Testis (tissue), 3 donors: ENCODE data around the gene VGLL4. TPM values are rescaled to one million over a fixed set of nuclear protein-coding genes. Genes with fewer than 3 reads are reported as not detected.

Source experiments
- DNase-seq: peaks from one replicate; pipeline ENCODE4 v3.0.0-alpha.2; 2019
- H3K27ac ChIP-seq, 2 donors: fragments of 200-600 bp; sonication (generic); one replicate each; pipeline ENCODE4 v1.5.1; 2019
- H3K27me3 ChIP-seq: fragments of 200-600 bp; sonication (generic); one replicate; pipeline ENCODE4 v1.5.1; 2019
- H3K36me3 ChIP-seq: fragments of 200-600 bp; sonication (generic); one replicate; pipeline ENCODE4 v1.5.1; 2017; ENCODE audit warnings: low read depth; ENCODE audit errors: missing control alignments
- H3K4me1 ChIP-seq: fragments of 200-600 bp; sonication (generic); one replicate; pipeline ENCODE4 v1.5.1; 2019
- H3K4me3 ChIP-seq, 2 donors: fragments of 200-600 bp; sonication (generic); one replicate each; pipeline ENCODE4 v1.5.1; 2017 to 2019
- H3K9me3 ChIP-seq: fragments of 200-600 bp; sonication (generic); one replicate; pipeline ENCODE4 v1.5.1; 2017
- CTCF ChIP-seq, 3 experiments: fragments of 450-650 bp in 2 of 3; fragments of 200-600 bp in 1 of 3; sonication (generic) in 1 of 3; IDR thresholded peaks; one replicate each; pipeline ENCODE4 v1.5.1; 2016 to 2019; ENCODE audit warnings: antibody characterized with exemption in 3 of 3, mild to moderate bottlenecking in 2 of 3, moderate library complexity in 1 of 3
- POLR2A ChIP-seq: fragments of 450-650 bp; IDR thresholded peaks from one replicate; pipeline ENCODE4 v1.6.1; 2017; ENCODE audit warnings: antibody characterized with exemption, mild to moderate bottlenecking, moderate library complexity
- WGBS, 2 donors: methylation state at CpG; one replicate each; pipeline ENCODE4 v1.1.5; 2018; 5-methylcytosine and 5-hydroxymethylcytosine counted together
- intact Hi-C: fragments of 100-400 bp; cut with DNase I; formaldehyde crosslinking; loops from one replicate; pipeline ENCODE4 v1.15.1; 2023; ENCODE audit warnings: low total_unique reads
- polyA plus RNA-seq: library from polyadenylated mRNA; stranded (reverse); fragments of 350-450 nt; fragmentation: Illumina TruSeq; extraction: RNeasy Lipid Tissue Mini Kit (QIAGEN cat#74804); gene quantifications from one replicate; pipeline ENCODE4 v1.2.3, GENCODE V29; 2014; ENCODE audit warnings: low read depth, low replicate concordance; ENCODE audit not compliant: insufficient read depth
- total RNA-seq, 2 donors: library from RNA; depleted of rRNA; stranded (reverse); fragments of >200 nt; gene quantifications; one replicate each; pipeline ENCODE4 v1.2.3, GENCODE V29; 2016

Gene VGLL4
- total and polyA plus RNA-seq, 3 donors from 2014 or later: 72.9 to 209 (median 169) TPM

DNA sequence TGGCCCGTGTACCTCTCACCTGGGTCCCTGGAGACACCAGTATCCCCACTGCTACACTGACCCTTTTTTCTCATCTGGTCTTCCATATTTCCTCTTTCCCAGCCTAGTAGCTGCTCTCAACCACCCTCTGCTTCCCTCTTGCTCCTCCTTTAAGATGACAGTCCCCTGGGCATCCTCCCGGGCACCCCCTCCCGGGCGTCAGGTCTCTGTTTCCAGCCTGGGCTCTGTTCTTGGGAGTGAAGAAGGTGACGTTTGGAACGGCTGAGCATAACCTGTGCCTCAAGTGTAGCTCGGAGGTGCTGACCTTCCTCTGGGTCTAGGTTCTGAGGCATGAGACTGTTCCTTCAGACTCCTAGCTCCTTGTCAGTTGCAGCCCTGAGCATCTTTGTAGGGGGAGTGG is 101.2 kb downstream of the VGLL4 start:
- peaks cover 12% of the 10 kb centered on the region for H3K4me1 ChIP-seq
- no peak for TF ChIP-seq POLR2A
- no peaks in the 10 kb centered on the region for H3K9me3 ChIP-seq
- intact Hi-C loops: no loop called here
- H3K36me3 ChIP-seq: no peaks in the 10 kb centered on the region
- H3K27me3 ChIP-seq: no peaks in the 10 kb centered on the region
- 90 to 91% methylated on average over 7 of the region's 7 CpGs for WGBS, 2 donors
- no peak overlapping the region for H3K27ac ChIP-seq
- H3K4me3 ChIP-seq: no peak overlapping the region
- DNase-seq: no peak

DNA sequence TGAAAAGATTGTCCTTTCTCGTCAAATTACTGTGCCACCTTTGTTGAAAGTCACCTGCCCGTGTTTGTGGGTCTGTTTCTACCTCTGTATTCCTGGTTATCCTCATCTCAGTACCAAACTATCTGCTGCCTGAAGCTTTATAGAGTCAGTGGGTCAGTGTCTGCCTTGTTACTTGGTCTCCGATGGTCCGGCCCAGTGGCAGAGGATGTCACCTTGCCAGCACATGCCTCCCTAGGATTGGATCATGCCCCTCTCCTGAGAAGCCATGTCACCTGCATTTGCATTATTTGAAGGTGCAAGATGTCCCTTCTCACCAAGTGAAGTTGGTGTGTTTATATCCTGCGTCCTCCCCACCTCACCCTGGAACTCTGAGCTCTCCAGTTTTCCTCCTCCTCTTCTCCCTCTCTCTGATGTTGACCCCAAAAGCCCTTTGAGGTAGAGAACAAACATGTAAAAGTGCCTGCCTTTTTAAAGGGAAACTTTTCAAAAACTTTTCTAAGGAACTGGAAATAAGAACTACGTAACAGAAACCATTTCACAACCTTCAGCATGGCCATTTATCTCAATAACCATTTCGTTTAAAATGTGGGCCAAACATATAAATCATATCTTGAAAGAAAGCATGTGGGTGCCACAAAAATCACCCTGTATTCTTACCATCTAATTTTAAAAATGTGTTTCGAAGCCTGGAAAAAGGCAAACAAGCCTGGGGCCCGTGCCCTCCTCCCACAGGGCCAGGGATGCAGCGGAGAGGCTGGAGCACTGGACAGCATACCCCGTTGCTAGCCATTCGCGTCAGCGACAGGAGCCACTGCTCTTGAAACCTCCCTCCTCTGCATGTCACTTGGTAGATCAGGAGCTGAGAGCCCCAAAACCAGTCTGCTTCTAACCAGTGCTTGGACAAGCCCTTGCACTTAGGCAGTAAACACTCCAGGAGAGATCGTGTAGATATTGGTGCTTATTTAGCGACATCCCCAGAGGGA is 102.1 kb downstream of the VGLL4 start:
- no peak overlapping the region for H3K27ac ChIP-seq
- no peak for DNase-seq
- no peaks in the 10 kb centered on the region for H3K27me3 ChIP-seq
- no peak for TF ChIP-seq CTCF (IDR thresholded peaks at IDR 0.05)
- TF ChIP-seq POLR2A: no peak
- peaks cover 12% of the 10 kb centered on the region for H3K4me1 ChIP-seq
- 88 to 89% methylated on average over 16 of the region's 16 CpGs for WGBS, 2 donors
- H3K9me3 ChIP-seq: no peaks in the 10 kb centered on the region
- intact Hi-C loops: no loop called here
- no peak overlapping the region for H3K4me3 ChIP-seq
- no peaks in the 10 kb centered on the region for H3K36me3 ChIP-seq

- intact Hi-C loops: no loop called here
- TF ChIP-seq POLR2A: no peak
- no peak for TF ChIP-seq CTCF (IDR thresholded peaks at IDR 0.05)
- Histone ChIP-seq H3K27me3 (no peaks in the 10 kb centered on the region), H3K9me3 (no peaks in the 10 kb centered on the region), H3K4me1 (peaks cover 12% of the 10 kb centered on the region), H3K36me3 (no peaks in the 10 kb centered on the region), H3K27ac (no peak overlapping the region), H3K4me3 (no peak overlapping the region)
- DNase-seq: no peak
- WGBS, 2 donors: 94 to 97% methylated on average over 14 of the region's 14 CpGs
Measured at GRCh38 chr3:11539677-11540076, 104.0 kb downstream of the VGLL4 start.

GRCh38 chr3:11539218-11539617 is 104.5 kb downstream of the VGLL4 start:
- Histone ChIP-seq H3K27ac (no peak overlapping the region), H3K9me3 (no peaks in the 10 kb centered on the region), H3K4me1 (peaks cover 12% of the 10 kb centered on the region), H3K36me3 (no peaks in the 10 kb centered on the region), H3K4me3 (no peak overlapping the region), H3K27me3 (no peaks in the 10 kb centered on the region)
- TF ChIP-seq POLR2A: no peak
- TF ChIP-seq CTCF (IDR thresholded peaks at IDR 0.05): no peak
- WGBS, 2 donors: 88 to 98% methylated on average over 5 of the region's 5 CpGs
- intact Hi-C loops: no loop called here
- DNase-seq: no peak

DNA sequence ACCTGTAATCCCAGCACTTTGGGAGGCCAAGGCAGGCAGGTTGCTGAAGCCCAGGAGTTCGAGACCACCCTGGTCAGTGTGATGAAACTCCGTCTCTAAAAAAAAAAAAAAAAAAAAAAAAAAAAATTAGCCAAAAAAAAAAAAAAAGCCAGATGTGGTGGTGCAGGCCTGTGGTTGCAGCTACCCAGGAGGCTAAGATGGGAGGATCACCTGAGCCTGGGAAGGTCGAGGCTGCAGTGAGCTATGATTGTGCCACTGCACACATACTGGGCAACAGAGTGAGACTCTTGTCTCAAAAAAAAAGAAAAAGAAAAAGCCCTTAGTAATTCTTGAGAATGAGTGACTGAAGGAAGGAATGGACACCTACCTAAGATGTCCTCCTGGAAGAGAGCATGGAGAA is 105.1 kb downstream of the VGLL4 start:
- H3K27me3 ChIP-seq: no peaks in the 10 kb centered on the region
- intact Hi-C loops: no loop called here
- WGBS, 2 donors: 81 to 95% methylated on average over 3 of the region's 3 CpGs

More for the DNA sequence above, 105.1 kb downstream of the VGLL4 start:
- DNase-seq: no peak
- Histone ChIP-seq H3K36me3 (no peaks in the 10 kb centered on the region), H3K4me3 (no peak overlapping the region), H3K27ac (no peak overlapping the region), H3K9me3 (no peaks in the 10 kb centered on the region), H3K4me1 (peaks cover 16% of the 10 kb centered on the region)
- TF ChIP-seq CTCF (IDR thresholded peaks at IDR 0.05) (no peak), POLR2A (no peak)
